ENCODE results near the gene DHX58.

DHX58 gene

GRCh38 chr17:42055496-42055895 lies 57.0 kb downstream of the DHX58 start:
- no peak for TF ChIP-seq ZFX (IDR thresholded peaks at IDR 0.05; ENCODE audit: borderline replicate concordance)
- TF ChIP-seq, protein P1, sequence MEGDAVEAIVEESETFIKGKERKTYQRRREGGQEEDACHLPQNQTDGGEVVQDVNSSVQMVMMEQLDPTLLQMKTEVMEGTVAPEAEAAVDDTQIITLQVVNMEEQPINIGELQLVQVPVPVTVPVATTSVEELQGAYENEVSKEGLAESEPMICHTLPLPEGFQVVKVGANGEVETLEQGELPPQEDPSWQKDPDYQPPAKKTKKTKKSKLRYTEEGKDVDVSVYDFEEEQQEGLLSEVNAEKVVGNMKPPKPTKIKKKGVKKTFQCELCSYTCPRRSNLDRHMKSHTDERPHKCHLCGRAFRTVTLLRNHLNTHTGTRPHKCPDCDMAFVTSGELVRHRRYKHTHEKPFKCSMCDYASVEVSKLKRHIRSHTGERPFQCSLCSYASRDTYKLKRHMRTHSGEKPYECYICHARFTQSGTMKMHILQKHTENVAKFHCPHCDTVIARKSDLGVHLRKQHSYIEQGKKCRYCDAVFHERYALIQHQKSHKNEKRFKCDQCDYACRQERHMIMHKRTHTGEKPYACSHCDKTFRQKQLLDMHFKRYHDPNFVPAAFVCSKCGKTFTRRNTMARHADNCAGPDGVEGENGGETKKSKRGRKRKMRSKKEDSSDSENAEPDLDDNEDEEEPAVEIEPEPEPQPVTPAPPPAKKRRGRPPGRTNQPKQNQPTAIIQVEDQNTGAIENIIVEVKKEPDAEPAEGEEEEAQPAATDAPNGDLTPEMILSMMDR (IDR thresholded peaks at IDR 0.05), result no peak
- H3K27ac ChIP-seq, result no peak overlapping the region

- no peak overlapping the region for H3K27ac ChIP-seq
- TF ChIP-seq ZFX (IDR thresholded peaks at IDR 0.05; ENCODE audit: borderline replicate concordance), result no peak
- TF ChIP-seq, protein P1 (IDR thresholded peaks at IDR 0.05), result no peak
These were observed 57.5 kb downstream of the DHX58 start for GRCh38 chr17:42055027-42055426.

- TF ChIP-seq ZFX (IDR thresholded peaks at IDR 0.05; ENCODE audit: borderline replicate concordance), result no peak
- TF ChIP-seq, protein P1 (IDR thresholded peaks at IDR 0.05), result no peak
- no peak overlapping the region for H3K27ac ChIP-seq
These were observed 58.6 kb downstream of the DHX58 start for GRCh38 chr17:42053731-42054500.

DNA sequence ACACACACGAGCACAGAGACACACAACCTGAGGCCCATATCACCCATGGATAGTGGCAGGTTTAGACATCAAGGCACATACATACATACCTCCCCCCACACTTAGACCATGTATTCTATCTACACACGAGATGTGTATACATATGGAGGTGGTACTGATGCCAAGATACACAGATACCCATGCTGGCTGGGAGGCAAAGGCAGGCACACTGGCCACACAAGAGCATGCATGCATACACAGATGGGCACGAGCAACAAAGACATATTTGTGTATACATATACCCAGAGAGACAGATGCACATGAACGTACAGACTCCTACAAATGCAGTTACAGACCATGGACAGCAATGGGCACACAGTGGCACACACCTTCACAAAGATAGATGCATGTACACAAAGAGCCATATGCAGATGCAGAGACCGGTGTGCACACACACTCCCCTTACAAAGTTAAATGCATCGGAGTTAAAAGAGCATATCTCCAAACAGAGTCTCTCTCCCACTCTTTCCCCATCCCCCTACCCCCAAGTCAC lies 60.1 kb downstream of the DHX58 start:
- H3K27ac ChIP-seq, result no peak overlapping the region
- no peak for TF ChIP-seq ZFX (IDR thresholded peaks at IDR 0.05; ENCODE audit: borderline replicate concordance)

GRCh38 chr17:42051645-42052044 lies 60.9 kb downstream of the DHX58 start:
- TF ChIP-seq, protein P1 (IDR thresholded peaks at IDR 0.05), result no peak
- no peak for TF ChIP-seq ZFX (IDR thresholded peaks at IDR 0.05; ENCODE audit: borderline replicate concordance)
- H3K27ac ChIP-seq, result no peak overlapping the region

All from 22Rv1 (cell line).